DMS79 treated with DMSO at 0.1 percent for 48 hours (cell line): ENCODE data around the gene MYOCD.

Experiments used
- DNase-seq: peaks from one replicate; lab custom pipeline; 2025; lab: John Stamatoyannopoulos, UW

The MYOCD gene

DNA sequence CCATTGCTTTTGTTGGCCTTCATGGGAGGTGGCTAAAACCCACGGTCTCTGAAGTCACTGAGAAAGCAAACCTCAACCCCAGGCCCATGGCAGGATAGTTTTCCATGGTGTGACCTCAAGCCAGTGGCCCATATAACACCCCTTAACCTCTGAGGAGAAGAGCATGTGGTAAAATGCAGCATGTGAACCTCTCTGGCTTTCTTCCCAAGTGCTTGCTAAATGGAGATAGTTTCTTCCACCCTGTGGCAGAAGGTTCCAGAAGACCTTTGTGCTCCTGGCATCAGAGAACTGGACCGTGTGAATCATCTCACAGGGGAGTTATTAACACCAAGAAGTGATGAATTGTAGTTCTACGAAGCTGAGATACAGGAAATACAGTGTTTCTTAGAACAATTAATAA, 47.3 kb downstream of the MYOCD start:
- DNase-seq, result no peak

DNA sequence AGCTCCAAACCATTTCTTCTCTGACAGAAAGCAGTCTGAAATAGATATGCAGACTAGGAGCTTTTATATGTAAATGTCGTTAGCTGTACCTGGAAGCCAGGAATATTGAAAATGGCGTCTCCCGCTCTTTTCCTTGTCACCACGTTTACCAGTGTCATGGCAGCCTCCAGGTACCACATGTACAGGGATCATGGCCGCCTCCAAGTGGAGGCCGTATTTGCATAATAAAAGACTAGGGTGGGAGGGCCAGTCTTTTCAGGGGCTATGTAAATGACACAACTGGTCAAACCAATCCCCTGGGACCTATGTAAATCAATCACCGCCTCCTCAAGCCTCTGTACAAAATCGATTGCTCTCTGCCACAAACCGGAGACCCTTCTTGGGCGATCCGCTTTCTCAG, 54.3 kb downstream of the MYOCD start:
- no peak for DNase-seq

DNA sequence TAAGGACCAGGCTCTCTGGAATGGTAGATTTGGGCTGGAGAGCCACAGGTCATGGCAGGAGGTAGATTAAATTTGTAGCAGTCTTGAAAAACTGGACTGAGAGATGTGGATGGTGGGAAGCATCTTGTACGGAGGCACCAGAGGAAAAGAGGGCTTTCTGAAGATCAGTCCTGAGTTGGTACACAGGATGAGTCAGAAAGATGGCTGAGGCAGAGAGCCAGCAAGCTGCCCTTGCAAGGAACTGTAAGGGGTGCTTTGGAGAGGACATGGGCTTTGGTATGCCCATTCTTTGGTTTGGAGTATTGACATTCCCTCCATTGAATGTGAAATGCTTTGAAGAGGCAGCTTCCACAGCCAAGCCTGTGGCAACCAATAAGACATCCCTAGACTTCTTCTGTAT, 55.9 kb downstream of the MYOCD start:
- no peak for DNase-seq

DNA sequence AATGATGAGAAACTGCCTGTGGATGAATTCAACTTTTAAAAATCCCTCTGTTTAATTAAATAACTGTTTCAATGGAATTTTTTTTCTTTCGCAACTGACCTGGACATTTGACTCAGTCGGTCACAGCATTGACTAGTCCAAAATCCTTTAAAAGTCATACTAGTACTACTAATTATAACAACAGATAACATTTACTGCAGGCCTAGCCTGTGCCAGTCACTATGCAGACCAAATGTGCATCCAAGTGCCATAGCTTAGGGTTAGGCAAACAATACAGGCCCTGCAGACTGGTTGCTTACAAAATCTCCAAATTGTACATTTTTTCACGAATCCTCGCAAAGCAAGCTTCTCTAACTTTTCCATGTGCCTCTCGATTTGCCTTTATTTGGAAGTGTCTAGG, 56.6 kb downstream of the MYOCD start:
- DNase-seq, result no peak

DNA sequence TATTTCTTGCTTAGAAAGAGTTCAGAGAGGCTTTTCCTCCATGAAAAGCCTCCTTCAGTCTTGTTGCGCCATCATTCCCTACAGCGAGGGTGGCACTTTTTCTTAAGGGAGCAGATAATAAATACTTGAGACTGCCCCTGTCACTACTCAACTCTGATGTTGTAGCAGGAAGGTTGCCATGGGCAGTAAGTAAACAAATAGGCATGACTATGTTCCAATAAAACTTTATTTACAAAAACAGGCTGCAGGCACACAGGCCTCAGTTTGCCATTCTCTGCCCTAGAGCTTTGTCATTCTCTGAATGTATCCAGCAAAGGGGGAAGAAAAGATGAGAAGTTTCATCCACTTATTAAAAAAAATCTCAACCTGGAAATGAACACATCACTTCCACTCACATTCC, 60.4 kb downstream of the MYOCD start:
- DNase-seq, result no peak

DNA sequence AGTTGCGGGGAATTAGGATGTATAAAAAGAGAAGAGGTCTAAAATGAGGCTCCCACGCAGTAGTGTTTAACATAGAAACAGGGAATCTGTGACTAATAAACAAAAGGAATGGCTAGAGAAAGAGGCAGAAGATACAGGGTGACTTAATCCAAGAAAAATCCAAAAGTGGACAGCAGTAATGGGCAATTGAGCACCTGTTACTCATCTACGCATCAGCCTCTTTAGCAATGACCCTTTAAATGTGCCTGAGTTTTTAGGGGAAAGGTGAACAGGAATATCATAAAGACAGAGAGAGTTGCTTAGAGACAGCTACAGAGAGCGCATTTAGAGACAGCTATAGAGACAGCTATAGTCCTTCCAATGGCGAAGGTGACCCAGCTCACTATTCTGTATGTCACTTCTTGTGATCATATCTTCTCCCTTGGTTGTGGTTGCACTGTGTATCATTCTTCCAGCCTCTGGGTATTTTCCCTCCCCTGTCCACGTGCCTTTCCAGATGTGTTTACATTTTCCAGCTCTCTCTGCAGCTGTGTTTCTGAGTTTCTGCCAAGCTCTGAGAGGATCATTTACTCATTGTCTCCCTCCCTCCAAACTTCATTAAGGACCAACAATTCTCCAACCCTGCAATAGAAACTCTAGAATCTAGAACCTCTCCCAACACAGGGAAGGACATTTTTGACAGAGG, 61.5 kb downstream of the MYOCD start:
- DNase-seq, result no peak

DNA sequence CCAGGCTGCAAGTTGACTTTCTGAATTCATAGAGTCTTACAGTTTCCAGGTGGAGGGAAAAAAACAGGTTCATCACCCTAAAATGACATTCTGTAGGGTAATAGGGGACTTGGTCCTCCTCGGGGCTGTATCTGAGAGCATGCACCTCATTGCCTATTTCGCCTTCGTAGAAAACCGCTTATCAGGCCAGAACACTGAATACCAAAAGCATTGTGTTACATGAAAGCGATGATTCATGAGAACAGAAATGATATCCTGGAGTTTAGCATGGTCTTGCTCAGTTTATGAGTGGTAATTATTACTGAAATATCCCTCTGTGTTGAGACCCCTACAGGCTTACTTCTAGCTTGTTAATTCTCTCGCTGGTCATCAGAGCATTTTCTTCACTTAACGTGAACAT, 62.2 kb downstream of the MYOCD start:
- no peak for DNase-seq

DNA sequence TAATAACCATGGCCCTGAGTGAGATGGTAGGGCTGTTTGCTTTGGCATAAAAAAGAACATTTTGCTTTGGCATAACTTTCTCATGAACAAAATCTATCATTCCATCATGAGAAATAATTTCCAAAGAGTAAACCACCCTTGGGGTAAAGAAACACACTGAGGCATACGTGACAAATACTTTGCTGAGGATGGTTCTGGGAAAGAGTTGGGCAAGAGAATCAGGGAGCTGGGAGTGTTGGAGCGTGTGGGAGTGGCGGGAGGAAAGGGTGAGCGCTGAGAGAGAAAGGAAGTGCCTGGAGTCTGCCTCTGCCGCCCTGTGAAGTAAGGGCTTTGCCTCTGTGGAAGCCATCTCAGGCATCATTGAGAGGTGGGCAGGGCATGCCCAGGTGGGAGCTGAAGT, 63.4 kb downstream of the MYOCD start:
- no peak for DNase-seq

DNA sequence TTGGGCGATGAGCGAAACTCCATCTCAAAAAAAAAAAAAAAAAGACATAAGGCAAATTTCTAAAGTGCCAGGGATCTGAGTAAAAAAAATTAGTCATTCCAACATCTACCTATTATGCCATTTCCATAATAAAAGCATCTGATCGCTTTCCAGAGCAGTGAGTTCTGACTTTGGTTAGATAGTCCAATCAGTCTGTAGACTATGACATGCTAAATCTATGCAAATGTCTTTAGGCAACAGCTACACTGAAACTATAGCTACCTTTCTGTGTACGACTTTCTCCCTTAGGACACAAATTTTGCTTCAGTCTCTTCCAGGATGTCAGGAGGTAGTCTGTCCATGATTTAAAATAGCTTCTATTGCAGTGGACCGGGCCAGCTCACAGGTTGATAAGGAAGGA, 64.7 kb downstream of the MYOCD start:
- no peak for DNase-seq

DNA sequence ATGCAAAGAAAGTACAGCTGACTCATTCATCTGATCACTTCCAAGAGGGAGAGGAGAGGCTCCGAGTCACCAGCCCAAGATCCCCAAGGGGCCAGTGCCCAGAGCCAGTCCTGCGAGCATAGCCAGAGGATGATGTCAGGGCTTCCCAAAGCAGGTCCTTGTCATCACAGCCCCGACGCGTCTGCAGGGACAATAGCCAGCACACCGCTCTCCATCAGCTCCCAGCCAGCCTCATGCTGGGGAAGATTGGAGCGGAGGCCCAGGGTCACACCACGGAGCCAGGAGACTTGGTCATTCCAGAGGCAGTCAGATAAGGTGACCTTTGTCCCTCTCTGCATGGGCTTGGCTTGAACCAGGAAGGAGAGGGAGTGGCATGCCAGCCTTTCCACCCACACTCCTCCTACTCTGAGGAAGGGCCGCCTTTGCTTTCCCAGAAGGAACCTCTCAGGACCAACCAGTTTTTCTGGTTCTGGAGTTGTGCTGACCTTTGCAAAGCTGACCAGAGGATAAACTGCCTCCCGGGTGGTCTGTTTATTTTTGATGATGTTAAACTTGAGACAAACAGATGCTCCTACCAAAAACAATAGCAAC, 65.3 kb downstream of the MYOCD start:
- no peak for DNase-seq

DNA sequence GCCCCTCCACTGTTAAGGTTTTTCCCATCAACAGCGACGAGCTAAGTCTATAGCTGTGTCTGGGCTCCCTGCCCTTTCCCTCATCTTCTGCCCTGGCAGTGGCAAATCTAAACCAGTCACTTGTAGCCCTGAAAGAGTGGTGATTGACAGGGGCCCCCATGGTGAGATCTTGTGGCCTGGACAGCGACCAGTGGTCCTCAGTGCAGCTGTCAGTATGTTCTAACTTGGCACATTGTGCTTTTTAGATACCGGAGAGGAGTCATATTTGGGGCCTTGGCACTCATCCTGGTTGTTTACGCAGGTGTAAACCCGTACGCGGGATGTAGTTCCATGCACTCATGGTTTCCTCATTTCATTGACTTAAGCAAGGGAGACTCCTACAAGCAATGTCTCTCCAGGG, 66.1 kb downstream of the MYOCD start:
- no peak for DNase-seq

DNA sequence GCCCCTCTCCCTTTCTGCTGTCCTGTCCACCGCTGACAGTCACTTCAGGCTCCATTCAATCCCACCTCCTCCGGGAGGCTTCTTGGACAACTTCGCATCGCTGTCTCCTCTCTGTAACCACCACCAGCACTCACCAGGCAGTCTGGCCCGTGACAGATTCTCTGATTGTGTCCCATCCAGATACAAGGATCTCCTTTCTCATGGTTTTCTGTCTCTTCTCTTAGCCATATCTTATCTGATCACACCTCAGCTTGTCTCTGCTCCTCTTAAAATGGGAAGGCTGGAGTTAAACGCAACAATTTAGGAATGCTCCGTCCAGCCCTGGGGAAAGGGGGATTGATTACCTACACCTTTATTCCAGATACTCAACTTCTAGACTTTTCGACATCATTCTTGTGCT, 66.7 kb downstream of the MYOCD start:
- DNase-seq, result no peak

DNA sequence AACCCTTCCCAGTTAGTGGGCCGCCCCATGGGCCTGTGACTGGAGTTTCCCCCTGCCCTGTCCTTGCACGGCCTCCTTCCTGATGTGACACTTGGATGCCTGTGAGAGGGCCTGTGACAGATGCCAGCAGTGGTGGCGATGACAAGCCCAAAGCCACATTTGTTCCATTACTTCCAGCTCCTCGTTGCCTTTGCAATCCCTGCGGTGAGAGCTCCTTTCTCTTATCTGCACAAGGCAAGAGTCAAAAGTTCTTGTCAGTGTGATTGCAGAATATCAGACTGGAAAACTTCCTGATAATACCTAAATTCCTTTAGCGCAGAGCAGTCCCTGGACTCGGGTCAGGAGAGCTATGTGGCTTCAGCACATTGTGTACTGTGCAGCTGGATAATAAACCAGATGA, 69.2 kb downstream of the MYOCD start:
- DNase-seq, result no peak

DNA sequence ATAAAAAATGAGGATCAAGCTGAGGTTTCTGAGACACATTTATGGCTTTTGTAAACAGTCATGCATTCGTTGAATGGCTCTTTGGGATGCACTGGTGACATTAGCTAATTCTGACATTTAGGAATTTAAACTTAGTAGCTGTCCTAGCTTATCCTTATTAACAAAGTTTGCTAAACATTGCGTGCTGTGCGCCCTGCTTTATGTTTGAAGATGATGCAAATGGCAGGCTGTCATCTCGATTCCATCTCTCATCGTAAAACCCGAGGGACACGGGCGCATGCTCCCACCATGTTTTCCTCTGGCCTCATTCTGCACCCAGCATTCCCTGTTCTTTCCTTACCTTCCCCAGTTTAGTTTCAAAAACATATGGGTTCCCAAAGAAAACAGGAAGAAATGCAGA, 69.8 kb downstream of the MYOCD start:
- DNase-seq, result no peak

DNA sequence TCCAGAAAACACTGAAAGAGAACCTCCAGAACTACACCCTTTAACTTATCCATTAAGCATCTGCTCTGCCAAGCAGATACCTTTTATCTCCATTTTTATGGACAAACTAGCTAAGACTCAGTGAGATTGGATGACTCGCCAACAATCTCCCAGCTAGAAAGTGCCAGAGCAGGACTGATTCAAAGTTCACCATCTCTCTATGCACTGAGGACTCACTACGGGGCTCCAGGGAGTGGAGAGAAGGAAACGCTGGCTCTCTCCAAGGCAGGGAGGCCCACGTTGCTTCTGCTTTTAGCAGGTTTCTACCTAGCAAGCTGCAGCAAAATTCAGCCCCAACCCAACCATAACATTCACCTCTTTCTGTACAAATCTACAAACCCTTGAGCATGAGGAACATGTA, 70.8 kb downstream of the MYOCD start:
- no peak for DNase-seq

DNA sequence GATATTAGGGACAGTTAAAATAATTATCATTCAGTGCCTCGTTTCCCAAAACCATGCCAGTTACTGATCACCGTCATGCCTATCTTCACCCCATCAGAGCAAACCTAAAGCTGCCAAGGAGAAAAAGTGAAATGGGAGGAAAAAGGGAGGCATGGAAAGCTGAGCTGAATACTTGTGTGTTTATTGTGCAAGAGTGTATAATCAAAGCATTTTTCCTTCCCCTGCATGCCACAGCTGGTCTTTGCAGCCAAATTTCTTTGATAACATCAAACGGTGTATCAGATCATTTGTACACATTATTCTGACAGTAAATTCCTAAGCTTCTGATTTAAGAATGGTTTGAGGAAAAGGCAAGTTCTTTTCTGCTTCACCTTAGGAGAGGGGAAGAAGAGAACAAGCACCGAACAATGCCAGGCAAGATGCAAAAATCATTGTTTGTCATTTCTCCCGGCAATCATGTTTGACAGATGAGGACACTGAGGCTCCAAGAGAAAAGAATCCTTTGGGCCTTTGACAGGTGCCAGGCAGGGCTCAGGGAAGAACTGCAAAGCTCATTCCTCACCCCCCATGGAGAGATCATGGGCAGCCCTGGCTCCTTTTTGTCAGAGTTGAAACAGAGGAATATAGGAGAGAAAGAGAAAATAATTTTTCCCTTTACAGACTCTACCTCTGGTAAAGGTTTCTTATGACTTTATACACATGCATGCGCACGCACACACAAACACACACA, 72.2 kb downstream of the MYOCD start:
- DNase-seq, result no peak

DNA sequence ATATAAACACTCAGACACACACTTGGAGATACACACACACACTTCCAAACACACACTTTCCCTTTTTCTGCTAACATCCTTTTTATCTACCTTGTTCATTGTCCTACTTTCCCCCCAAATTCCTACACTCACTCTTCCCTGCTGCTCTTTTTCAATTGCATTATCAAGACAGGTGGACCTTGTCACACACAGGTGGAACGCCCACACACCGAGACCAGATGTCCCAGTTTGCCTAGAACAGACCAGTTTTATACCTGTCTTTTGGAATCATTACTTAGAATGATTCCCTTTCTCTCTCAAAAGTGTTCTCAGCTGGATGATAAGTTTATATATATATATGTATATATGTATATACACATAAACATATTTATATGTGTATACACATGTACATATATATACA, 72.9 kb downstream of the MYOCD start:
- no peak for DNase-seq

DNA sequence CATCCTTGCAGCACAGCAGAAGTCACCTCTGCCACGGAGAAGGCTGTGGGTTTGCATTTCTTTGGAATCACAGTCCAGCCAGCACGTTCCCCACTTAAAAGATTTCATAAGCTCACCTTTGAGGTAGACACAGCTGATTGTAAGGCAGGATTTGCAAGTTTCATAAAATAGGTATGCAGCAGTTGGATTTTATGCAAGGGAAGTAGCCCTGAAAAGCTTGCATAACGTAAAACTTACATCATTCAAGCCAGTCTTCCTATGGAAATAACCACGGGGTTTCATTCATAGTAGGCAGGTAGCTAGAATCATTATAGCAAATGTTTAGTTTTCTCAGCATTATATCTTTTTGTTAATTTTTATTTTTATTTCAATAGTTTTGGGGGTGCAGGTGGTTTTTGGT, 73.8 kb downstream of the MYOCD start:
- no peak for DNase-seq

DNA sequence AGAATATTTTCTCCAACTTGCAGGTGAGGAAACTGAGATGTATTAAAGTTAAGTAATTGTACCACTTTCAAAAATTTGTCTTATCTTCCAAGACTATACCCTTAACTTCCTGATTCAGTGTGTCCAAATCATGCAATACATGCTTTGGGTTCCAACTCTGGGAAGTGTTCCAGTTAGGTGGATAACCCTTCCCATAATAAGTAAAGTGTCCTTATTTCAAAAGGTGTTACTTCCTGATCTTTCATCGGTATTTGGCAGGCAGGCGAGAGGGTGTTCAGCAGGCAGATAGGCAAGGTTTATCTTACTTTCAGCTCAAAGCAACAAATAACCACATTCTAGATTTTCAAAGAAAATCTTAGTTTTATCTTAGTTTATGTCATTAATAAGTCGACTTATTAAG, 77.4 kb downstream of the MYOCD start:
- no peak for DNase-seq

DNA sequence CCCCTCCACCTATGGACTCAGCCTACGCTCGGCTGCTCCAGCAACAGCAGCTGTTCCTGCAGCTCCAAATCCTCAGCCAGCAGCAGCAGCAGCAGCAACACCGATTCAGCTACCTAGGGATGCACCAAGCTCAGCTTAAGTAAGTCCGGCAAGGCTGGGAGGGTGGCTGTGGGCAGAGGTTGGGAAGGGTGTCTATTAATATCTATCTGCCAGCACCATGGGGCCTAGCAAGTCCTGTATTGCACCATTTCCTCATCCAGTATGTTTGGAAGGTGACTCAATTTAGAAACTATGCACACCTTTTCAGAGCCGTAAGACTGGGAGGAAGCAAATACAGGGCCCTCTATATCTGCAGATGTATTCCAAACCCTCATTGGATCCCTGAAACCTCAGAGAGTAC, 78.6 kb downstream of the MYOCD start:
- DNase-seq, result no peak

DNA sequence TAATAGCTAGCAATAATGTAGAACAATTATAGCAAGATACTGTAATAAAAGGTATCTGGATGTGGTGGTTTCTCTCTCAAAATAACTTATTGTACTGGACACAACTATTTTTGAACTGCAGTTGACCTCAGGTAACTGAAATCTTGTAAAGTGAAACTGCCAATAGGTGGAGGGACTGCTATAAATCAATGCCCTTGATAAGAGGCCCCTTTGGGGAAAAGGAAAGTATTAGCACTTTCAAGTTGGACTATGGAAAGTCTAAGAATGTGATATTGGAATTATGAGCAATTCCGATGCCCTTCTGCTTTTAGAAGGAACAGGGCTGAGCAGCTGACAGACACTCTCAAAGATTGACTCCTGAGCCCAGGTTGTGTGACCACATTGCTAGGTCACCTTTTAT, 79.1 kb downstream of the MYOCD start:
- DNase-seq, result no peak

DNA sequence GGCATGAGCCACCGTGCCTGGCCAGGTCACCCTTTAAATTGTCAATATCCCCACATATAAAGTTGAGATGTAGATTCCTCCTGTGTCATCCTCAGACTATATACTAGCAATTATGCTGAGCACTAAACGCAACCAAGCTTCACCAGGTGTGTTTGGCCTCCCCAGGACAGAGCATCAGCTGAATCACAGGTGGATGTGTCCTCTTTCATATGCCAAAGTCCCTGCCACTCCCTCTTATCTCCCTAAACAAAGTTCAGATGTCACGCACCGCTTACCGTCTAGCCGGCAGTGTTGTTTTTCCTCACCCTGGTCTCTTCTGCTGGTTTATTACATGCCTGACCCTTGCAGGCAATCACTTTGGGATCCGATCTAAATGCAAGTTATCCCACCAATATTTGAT, 79.8 kb downstream of the MYOCD start:
- DNase-seq, result no peak

DNA sequence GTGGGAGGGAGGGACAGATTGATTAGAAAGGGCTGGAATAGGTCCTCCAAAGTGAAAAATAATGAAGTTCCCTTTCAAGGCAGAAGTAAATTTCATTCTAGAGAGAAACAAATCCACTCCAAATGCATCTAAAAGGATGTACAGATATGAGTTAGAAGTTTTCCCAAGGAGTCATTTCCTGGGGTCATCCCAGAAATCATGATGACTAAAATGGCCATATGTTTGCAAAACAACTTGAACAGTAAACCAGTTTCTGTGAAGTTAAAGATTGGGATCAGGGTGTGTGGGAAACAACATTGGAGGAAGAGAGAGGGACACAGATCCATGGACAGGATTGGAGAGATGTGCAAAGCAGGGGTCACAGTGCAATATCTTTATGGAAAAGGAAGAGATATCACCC, 91.1 kb downstream of the MYOCD start:
- no peak for DNase-seq

DNA sequence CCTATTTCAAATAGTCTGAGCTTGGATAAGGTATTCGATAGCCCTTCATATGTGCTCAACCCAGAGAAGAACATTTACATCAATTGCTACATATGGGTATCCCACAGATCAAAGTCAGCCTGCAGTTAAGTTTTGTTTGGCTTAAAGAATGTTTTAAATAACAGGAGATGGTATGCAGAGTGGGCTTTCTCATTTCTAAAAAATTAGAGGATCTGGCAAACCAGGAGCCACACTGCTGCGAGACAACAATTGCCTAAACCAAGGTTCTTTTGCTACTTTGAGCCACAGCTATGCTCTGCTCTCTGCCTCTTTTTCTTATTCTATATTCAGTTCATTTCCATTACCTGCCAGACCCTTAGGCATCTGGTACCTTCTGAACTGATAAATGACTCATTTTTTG, 93.4 kb downstream of the MYOCD start:
- no peak for DNase-seq
